ENCODE data around the gene MIR17HG.
"Not testable (repeated sequence)": the region's sequence is repeated elsewhere in the genome, so short reads cannot be mapped to it uniquely, and the experiment has no call there.

Gene MIR17HG

DNA sequence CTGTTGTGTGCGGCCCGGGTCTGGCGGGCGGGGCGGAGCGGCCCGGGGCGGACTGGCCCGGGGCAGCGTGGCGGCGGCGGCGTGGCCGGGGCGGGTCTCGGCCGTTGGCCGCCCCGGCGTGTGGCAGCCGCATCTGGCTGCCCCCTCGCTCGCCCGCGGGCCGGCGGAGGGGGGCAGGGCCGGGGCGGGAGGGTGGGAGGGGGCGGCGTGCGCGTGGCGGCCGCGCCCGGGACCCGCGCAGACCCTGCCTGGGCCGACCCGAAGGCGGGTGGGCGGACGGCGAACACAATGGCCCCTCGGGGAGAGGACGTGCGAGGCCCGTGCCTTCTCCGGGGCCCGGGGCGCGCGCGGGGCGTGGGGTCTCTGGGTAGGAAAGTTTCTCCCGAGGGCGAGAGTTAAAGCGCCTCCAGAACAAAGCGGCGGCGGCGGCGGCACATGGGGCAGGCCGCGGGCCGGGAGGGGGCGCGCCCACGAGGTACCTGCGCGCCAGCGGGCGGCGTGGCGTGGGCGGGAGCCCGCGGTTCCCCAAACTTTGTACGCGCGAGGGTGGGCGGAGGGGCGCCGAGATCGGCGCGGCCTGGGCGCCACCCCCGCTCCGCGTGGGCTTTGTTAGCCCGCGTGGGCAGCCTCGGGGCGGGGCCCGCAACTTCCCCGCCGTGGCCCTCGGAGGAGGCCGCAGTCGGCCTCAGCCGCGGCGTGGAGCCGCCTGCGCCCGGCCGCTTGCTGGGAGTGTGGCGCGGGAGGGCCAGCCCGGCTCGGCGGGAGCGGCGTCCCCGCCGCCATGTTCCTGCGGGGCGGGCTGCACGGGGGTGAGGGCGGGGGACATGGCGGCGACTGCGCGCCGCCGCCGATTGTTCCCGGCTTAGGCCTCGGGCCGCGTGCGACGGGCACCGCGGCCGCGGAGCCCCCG lies 764 bp downstream of the MIR17HG start:
- DNase-seq = peak; percentile 55

DNA sequence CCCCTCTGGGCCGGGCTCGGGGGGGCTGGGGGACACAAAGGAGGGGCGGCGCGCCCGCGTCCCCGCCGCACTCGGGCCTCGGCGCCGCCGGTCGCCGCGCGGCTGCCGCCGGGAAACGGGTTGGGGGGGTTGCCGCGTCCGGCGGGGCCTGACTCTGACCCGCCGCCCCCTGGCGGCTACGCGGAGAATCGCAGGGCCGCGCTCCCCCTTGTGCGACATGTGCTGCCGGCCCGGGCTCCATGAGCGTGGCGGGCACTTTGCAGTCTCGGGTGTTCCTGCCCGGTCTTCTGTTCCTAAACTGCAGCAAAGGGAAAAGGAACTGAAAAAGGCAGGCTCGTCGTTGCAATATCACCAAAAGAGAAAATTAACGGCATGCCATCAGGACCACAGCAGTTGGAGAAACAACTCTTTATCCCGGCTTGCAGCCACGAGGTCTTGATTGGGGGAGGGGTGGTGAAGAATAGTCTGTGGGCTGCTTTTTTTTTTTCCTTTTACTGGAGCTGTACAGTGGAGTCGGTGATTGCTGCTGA lies 1.5 kb downstream of the MIR17HG start:
- DNase-seq = peak; percentile 89

DNA sequence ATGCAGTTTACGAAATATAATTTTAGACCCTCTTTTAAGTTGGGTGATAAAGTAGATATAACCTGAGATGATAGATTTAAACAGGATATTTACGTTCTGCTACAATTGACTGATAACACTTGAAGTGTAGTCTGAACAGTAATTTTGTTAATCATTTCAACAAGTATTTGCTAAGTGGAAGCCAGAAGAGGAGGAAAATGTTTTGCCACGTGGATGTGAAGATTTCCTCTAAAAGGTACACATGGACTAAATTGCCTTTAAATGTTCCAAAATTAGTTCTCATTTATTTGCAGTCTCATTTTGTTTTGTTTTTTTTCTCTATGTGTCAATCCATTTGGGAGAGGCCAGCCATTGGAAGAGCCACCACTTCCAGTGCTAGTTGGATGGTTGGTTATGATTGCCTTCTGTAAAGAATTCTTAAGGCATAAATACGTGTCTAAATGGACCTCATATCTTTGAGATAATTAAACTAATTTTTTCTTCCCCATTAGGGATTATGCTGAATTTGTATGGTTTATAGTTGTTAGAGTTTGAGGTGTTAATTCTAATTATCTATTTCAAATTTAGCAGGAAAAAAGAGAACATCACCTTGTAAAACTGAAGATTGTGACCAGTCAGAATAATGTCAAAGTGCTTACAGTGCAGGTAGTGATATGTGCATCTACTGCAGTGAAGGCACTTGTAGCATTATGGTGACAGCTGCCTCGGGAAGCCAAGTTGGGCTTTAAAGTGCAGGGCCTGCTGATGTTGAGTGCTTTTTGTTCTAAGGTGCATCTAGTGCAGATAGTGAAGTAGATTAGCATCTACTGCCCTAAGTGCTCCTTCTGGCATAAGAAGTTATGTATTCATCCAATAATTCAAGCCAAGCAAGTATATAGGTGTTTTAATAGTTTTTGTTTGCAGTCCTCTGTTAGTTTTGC lies 2.8 kb downstream of the MIR17HG start:
- no peak for DNase-seq

DNA sequence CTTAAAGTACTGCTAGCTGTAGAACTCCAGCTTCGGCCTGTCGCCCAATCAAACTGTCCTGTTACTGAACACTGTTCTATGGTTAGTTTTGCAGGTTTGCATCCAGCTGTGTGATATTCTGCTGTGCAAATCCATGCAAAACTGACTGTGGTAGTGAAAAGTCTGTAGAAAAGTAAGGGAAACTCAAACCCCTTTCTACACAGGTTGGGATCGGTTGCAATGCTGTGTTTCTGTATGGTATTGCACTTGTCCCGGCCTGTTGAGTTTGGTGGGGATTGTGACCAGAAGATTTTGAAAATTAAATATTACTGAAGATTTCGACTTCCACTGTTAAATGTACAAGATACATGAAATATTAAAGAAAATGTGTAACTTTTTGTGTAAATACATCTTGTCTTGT lies 3.6 kb downstream of the MIR17HG start:
- no peak for DNase-seq

DNA sequence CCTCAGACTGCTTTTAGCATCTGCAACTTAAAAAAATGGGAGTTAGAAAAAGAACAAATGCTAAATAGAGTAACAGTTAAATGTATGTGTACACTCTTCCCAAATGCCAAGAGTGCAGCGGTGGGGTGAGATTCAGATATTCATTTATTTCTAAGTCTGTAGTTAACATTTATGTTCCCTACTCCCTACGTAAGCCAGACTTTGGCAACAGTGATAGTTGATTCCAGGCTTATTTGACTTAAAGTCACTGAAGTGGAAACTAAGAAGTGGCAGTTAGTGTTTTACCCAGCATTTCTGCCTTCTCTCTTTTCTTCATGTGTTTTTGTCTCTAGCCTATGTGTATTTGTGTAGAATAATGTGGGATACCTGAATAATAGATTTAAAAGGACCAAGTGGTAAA lies 4.5 kb downstream of the MIR17HG start:
- no peak for DNase-seq

DNA sequence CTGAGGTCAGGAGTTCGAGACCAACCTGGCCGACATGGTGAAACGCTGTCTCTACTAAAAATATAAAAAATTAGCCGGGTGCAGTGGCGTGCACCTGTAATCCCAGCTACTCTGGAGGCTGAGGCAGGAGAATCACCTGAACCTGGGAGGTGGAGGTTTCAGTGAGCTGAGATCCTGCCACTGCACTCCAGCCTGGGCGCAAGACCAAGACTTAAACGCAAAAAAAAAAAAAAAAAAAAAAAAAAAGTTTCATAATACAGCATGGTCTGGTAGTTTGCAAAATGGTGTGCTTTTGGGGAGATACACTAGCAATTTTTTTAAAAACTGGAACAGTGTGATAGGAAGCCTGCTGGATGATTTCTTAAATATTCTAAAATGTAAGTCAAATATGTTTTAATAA lies 5.4 kb downstream of the MIR17HG start:
- DNase-seq = not testable (repeated sequence)

DNA sequence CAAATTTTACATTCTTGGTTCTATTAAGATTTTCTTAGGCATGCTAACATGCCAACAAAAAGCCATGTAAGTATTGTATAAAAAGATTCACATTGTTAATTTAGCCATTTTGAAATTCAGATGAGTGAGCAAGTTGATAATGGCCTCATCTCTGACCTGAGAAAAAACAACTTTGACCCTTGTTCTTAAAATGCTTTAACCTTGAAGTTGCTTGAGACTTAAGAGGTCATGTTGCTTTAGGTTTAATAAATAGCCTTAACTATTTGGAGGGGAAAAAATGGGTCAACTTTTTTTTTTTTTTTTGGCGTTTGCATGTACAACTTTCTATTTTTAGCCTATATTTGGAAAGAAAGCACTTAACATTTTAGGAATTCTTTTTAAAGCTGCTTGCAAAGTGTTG lies 6.0 kb downstream of the MIR17HG start:
- no peak for DNase-seq

DNA sequence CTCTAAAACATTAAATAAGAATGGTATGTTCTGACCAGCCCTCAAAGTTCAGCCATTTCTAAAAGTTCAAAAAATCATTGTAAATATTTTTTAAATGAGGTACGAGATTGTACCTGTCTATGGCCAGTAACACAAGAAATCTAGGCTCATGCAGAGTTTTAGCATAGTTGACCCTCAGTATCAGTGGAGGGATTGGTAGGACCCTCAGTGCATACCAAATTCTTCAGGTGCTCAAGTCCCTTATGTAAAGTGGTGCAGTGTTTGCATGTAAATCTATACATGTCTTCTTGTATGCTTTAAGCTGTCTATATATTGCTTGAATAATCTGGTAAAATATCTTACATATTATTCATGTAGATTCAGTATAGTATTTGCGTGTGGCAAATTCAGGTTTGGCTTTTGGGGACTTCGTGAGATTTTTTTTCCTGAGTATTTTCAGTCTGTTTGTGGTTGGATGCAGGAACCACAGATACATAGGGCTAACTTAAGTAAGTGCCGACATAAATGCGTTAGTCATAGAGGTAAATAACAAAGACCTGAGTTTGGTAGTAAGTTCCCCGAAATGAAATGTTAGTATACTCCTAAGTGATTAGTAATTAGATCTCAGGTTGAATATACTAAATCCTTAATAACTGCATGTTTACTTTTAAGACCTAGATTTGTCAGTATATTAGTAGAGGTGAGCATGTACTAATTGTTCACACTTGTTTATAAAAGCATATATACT lies 7.8 kb downstream of the MIR17HG start:
- DNase-seq = no peak

DNA sequence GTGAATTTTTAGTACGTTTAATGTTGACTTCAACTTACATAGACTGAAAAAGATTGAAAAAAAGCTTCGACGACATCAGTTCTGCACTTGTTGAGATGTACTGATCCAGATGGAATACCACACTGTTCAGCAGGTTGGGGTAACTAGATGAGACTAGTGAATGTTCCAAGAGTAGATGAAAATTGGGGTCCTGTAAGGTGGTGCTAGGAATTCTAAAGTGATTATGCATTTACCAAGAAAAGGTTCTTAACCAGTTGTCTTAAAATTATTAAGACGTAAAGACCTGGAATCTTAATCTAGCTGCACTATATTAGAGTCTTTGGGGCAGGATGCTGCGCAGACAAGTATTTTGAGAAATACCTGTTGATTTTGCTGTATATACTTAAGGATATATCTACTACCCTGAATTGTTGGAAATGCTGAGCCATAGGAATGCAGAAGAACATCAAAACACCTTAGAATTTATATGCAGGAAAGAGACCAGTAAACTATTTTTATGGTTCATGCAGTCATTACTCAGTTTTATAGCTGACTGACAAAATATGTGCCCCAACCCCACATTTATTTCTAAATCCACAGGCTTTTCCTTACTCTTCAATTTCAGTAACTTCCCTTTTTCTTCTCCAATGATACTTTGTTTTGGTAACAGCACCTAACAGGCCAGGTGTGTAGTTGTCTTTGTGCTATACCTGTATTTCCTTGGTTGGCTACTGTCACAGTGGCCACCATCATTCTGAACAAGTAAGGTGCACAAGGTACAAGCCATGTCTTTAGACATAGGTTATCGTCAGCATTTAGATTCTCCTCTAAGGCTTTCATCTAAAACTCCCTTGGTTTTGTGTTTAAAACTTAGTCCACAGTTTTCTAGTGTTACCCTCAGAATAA lies 8.6 kb downstream of the MIR17HG start:
- no peak for DNase-seq

DNA sequence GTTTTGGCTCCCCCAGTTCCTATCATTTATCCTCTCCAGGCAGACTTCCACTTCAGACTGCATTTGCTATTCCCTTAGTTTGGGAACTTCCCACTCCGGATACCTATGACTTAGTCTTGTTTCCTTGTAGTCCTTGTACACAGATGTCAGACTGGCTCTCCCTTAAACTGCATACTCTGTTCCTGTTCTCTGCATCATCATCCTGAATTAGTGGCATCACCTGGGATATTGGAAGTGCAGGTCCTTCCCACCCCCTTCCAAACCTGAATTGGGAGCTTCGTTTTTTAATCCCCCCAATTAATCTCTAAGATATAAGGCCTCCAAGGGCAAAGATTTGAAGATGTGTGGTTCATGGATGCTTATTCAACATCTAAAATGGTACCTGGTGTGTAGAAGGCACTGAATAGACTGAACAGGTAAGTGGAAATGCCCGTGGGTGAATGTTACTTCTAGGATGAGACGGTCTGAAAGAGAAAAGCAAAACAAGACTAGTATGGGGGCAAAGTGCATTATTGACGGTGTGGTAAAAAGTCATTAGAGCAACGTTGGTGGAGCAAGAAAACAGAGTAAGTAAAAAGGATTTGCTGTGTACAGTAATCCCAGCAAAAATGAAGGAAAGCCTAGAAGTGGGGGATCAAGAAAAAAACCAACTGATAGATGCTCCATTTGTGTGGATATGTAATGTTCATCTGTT lies 9.6 kb downstream of the MIR17HG start:
- no peak for DNase-seq

DNA sequence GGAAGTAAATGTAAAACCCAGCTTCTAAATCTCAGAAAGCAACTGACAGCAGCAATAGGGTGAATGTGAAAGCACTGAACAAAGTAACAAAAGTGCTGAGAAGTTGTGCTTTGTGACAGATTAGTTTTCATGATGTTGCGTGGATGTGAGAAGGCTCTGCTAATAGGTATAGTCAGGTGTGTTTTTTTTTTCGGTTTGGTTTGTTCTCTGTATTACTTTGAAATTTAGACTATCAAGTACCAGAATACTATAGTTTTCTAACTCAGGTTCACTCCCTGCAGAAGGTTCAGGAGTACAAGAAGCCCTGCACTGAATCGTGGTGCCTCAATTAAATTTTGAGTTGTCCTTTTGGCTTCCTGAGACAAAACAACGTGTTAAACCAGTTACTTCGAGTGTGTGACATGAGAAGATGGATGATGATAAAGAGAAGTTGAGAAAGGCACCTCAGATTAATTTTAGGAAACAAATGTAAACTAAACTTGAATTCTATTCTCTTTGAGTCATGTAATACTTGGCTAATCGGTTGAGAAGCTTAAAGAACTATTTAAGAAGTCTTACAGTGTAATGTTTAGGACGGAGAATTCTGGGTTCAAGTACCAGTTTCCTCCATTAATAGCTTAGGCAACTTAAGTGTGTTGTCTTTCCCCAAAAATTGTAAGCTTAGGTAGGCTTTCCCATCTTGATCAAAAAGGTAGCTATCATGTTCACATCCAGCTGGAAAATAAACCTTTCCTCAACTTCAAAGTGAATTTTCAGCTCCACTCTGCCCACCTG lies 10.3 kb downstream of the MIR17HG start:
- no peak for DNase-seq

DNA sequence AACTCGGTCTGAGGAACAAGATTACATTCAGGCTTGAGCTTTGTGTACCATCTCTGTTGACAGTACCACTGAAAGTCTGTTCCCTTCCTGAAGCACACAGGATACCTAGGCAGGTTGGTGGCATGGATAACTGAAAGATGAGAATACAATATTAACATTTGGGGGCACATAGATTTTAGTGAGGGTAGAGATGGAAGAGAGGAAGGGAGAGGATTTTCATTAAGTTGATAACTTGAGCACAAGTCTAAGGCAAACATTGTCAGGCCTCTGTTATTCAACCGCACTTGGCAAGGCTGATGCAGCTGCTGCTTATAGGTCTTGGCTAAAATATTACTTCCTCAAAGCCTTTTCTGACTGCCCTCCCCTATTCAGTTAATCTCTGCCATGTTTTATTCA lies 10.9 kb downstream of the MIR17HG start:
- DNase-seq = no peak

DNA sequence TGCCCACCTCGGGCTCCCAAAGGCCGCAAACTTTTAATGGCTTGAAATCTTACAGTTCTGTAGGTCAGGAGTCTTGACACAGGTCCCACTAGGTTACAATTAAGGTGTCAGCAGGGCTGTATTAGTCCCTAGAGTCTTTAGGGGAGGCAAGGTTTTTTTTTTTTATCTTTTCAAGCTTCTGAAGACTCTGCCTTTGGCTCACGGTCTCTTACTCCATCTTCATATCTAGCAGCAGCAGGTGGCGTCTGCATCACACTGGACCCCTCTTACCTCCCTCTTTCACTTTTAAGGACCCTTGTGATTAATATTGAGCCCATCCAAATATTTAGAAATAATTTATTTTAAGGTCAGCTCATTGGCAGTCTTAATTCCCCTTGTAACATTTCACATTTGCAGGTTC lies 11.6 kb downstream of the MIR17HG start:
- no peak for DNase-seq

DNA sequence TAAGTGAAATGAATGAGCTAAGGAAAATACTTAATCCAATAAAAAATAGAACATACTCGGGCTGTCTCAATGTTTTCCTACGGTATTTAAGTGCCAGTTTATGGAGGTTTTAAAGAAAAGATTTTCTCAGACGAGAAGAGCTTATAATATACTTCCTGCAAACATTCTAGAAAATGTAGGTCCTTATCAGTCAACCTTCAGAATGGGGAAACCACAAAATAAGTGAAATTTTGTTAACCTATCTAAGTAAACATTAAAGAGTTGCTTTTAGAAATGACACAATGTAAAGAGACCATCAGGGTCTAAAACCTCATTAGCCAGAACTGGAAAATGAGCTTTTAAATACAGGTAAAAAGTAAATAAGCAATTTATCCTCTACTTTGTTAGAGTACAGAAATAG lies 12.1 kb downstream of the MIR17HG start:
- no peak for DNase-seq

DNA sequence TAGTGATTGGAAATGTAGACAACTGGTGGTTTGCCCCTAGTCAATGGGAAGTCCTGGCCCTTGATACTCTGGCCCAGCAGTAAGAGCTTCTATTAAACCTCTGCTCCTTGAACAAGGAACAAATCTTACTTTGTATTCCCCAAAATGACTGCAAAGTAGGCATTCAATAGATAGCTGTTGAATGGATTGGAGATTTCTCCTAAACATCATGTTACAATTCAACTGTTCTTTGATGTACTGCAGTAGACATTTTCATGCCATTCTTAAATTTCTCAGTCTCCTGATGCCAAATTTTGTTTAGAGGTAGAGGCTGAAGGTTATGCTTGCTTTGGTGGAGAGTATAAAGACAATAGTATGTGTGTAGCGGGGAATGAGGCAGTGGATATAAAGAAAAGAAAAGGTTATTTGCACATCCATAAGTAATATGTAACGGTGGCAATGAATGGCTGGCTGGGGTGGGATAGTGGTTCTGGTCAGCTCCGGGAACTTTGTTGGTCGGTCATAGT lies 12.8 kb downstream of the MIR17HG start:
- DNase-seq = no peak

DNA sequence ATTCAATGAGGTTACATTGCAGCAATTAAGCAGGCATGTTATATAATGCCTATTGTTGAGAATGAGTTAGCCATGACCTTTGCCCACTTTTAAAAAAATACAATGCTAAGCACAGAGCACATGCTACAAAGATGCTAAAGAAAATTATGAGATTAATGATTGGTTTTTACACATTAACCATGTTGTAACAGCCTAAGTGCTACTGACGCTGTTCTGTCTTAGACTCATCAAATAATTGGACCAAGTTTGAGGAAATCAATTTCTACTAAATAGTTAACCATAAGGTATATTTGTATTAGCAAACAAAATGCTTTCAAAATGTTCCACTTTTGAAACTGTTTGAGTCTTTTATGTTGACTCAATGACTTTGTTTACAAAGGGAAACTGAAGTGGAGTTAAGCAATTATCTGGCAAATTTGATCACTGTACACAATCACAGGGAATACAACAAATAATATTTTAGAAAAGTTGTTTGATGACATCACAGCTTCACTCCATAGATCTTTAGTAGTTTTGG lies 14.3 kb downstream of the MIR17HG start:
- DNase-seq = no peak

DNA sequence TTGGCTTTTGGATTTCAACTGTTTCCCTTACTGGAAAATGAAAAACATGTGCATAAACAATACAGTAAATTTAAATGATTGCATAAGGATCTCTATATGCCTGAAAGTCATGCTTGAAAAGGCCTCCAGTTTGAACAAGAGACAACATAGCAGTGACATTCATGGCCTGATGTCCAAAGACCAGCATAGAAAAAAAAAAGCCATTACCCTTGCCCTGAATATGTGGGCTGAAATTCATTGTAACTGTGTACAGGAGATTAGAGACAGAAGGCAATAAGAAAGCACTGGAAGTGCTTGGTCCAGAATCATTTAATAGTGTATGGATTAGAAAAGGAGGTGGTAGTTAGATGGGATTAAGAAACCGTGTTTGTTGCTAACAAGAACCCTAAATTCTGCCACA lies 15.4 kb downstream of the MIR17HG start:
- DNase-seq = no peak

DNA sequence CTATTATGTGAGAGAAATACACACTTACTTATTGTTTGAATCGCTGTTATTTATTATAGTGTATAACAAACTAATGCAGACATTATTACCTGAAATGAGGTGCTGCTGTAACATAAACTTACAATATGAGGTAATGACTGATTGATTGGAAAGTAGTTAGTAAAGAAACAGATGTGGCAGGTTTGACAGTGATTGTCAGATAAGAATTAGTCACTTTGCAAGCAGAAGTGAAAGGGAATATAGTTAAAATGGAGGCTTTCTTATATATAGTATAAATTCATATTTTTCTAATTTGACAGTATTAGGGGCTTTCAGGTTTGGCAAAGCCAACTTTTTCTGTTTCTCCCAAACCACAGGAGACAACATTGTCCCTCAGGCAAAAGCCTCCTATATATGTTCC lies 20.6 kb downstream of the MIR17HG start:
- DNase-seq = no peak

DNA sequence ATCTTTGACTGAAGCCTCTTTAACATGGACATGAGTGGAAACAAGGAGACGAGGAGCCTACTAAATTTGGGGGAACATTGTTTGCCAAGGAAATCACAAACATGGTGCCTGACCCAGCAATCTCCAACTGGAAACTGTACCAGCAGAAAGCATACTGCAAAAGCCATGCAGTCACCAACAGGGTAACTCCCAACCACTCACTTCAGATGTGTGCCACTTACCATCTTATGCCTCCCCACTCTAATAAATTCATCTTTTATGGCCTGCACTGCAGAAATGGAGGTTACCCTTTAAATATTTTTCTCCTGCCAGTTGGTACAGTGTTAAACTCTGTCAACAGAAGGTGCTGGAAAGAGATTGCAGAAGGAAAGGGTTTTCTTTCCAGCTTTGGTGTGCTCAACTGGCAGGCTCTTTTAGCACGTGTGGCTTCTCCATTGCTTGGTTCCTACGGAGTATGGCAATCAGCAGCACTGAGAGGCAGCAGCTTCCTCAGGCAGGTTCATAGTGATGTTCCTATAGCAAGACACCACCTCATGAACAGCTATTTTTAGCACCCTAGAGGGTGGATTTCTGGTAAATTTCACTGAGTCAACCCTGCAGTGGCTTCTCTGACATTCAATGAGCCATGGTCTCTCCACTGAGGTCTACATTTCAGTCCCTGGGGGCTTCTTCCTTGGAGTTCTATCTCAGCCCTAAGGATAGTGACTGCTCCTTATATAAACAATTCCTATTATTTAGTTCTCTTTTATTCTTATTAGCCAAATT lies 21.4 kb downstream of the MIR17HG start:
- DNase-seq = no peak
